ENCODE results near the gene TTC24. TPM values are rescaled to one million over a fixed set of nuclear protein-coding genes. Genes with fewer than 3 reads are reported as not detected.
A peak's percentile ranks its signal among the peaks of the same experiment; 100 is the strongest.

The TTC24 gene
- polyA plus RNA-seq, 1 of the 3 experiments (the other 2 are of a cell fraction) = not detected

- ChIA-PET POLR2A (interaction anchor here (1.3 kb wide), 1 partner anchor 37 kb away, joined by 3 read pairs; no protein-coding TSS in a partner anchor), CTCF (interaction anchor here (0.6 to 18.0 kb wide), 21 partner anchors 8 to 241 kb away, joined by 3 to 643 read pairs (median 5); partner anchors contain the start of genes GPATCH4, NAXE, NES and NTRK1)
Measured at GRCh38 chr1:156619582-156619955, 40.0 kb downstream of the TTC24 start.

DNA sequence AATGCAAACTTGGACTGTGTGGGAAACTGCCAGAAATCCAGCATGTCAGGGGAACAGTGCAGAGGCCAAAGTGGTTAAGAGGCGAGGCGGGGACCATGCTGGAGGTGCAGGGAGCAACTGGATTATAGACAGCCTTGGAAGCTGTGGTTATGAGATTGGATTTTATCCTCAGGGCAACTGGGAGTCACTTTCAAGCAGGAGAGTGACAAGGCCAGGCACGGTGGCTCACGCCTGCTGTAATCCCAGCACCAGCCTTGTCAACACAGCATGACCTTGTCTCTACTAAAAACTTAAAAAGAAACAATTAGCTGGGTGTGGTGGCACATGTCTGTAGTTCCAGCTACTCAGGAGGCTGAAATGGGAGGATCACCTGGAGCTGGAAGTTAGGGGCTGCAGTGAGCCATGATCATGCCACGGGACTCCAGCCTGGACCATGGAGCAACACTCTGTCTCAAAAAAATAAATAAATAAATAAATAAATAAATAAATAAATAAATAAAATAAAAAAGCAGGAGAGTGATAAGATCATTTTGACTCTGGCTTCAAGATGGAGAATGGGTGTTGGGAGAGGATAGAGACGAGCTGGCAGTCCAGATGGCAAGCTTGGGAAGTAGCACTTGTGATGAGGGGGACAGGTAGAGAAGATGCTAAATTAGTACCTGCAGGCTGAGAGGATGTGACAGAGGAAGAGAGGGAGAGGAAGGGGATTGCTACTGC is 43.2 kb downstream of the TTC24 start:
- H3K27me3 ChIP-seq (ENCODE audit: insufficient read depth) = peaks cover 29% of the 10 kb centered on the region
- no peak for DNase-seq
- H3K9me2 ChIP-seq = no peaks in the 10 kb centered on the region
- peaks cover 14% of the 10 kb centered on the region for H3F3A ChIP-seq (replicated peaks; ENCODE audit: insufficient read depth)
- TF ChIP-seq USF2 (IDR thresholded peaks at IDR 0.05; ENCODE audit: borderline replicate concordance, low read depth, low read length) = no peak
- no peak for TF ChIP-seq TEAD4 (IDR thresholded peaks at IDR 0.05; ENCODE audit: borderline replicate concordance, insufficient read depth)
- no peak for TF ChIP-seq GABPA (IDR thresholded peaks at IDR 0.05; ENCODE audit: low read depth)
- TF ChIP-seq EZH2phosphoT487 (IDR thresholded peaks at IDR 0.05; ENCODE audit: borderline replicate concordance, low read depth) = no peak
- no peaks in the 10 kb centered on the region for H4K20me1 ChIP-seq (ENCODE audit: insufficient read depth)
- H3K36me3 ChIP-seq (replicated peaks in 1 of 2; ENCODE audit: control insufficient read depth in 1 of 2, insufficient read depth in 2 of 2, low read length in 1 of 2) = no peaks in the 10 kb centered on the region
- H3K4me1 ChIP-seq (ENCODE audit: control insufficient read depth in 1 of 2, insufficient read depth in 2 of 2, low read depth in 1 of 2, low read length in 1 of 2) = peaks cover 0 to 13% of the 10 kb centered on the region in 2 experiments; a peak in 1 of 4 replicates
- no peaks in the 10 kb centered on the region for H3K79me2 ChIP-seq (ENCODE audit: insufficient read depth)
- H3K4me2 ChIP-seq = no peak overlapping the region
- H3K27ac ChIP-seq (ENCODE audit: low read depth in 2 of 2, low read length in 1 of 2) = no peak overlapping the region
- 84% methylated on average over 6 of the region's 6 CpGs for WGBS (ENCODE audit: low lambda C conversion rate)
- CTCF ChIA-PET = interaction anchor here (0.8 to 18.0 kb wide), 10 partner anchors 8 to 104 kb away, joined by 3 to 643 read pairs (median 38); partner anchors contain the start of genes BCAN, ISG20L2, METTL25B and NAXE
- POLR2A ChIA-PET = no interaction called here
- no peak overlapping the region for H3K9ac ChIP-seq
- no peaks in the 10 kb centered on the region for H3K9me3 ChIP-seq
- H2AFZ ChIP-seq (ENCODE audit: low read depth) = no peak overlapping the region
- no peak overlapping the region for H3K4me3 ChIP-seq (ENCODE audit: low read depth in 2 of 2, low read length in 1 of 2)

More at GRCh38 chr1:156619582-156619955, 40.0 kb downstream of the TTC24 start:
- H3F3A ChIP-seq (replicated peaks; ENCODE audit: insufficient read depth) = peaks cover 24% of the 10 kb centered on the region
- TF ChIP-seq GABPA (IDR thresholded peaks at IDR 0.05; ENCODE audit: low read depth) (no peak), CHD2 (IDR thresholded peaks at IDR 0.05; ENCODE audit: low read length, partially characterized antibody) (no peak), CTCF (IDR thresholded peaks at IDR 0.05) (0 out of 2 replicates have a peak, but pooled peaks have one; percentile 3), POLR2AphosphoS5 (IDR thresholded peaks at IDR 0.05; ENCODE audit: low read depth, low read length) (no peak)
- H3K27ac ChIP-seq (ENCODE audit: low read depth in 2 of 2, low read length in 1 of 2) = no peak overlapping the region
- no peaks in the 10 kb centered on the region for H3K36me3 ChIP-seq (replicated peaks in 1 of 2; ENCODE audit: control insufficient read depth in 1 of 2, insufficient read depth in 2 of 2, low read length in 1 of 2)
- peaks cover 19% of the 10 kb centered on the region for H3K27me3 ChIP-seq (ENCODE audit: insufficient read depth)
- WGBS (ENCODE audit: low lambda C conversion rate) = 28% methylated on average over 6 of the region's 6 CpGs
- no peak overlapping the region for H3K9ac ChIP-seq
- no peaks in the 10 kb centered on the region for H4K20me1 ChIP-seq (ENCODE audit: insufficient read depth)
- no peaks in the 10 kb centered on the region for H3K9me3 ChIP-seq
- H3K4me1 ChIP-seq (ENCODE audit: control insufficient read depth in 1 of 2, insufficient read depth in 2 of 2, low read depth in 1 of 2, low read length in 1 of 2) = peaks cover 0 to 17% of the 10 kb centered on the region in 2 experiments; a peak in 3 of 4 replicates
- no peak for DNase-seq
- no peaks in the 10 kb centered on the region for H3K79me2 ChIP-seq (ENCODE audit: insufficient read depth)
- H2AFZ ChIP-seq (ENCODE audit: low read depth) = no peak overlapping the region
- H3K4me2 ChIP-seq = no peak overlapping the region
- H3K9me2 ChIP-seq = no peaks in the 10 kb centered on the region
- H3K4me3 ChIP-seq (ENCODE audit: low read depth in 2 of 2, low read length in 1 of 2) = no peak overlapping the region

Data from SK-N-SH (cell line).